ENCODE results near the gene RAPGEF1. TPM values are rescaled to one million over a fixed set of nuclear protein-coding genes. Genes with fewer than 3 reads are reported as not detected.

The RAPGEF1 gene
- total and polyA plus RNA-seq, 2 experiments from 2014 or later = 3.3 to 24.1 TPM

DNA sequence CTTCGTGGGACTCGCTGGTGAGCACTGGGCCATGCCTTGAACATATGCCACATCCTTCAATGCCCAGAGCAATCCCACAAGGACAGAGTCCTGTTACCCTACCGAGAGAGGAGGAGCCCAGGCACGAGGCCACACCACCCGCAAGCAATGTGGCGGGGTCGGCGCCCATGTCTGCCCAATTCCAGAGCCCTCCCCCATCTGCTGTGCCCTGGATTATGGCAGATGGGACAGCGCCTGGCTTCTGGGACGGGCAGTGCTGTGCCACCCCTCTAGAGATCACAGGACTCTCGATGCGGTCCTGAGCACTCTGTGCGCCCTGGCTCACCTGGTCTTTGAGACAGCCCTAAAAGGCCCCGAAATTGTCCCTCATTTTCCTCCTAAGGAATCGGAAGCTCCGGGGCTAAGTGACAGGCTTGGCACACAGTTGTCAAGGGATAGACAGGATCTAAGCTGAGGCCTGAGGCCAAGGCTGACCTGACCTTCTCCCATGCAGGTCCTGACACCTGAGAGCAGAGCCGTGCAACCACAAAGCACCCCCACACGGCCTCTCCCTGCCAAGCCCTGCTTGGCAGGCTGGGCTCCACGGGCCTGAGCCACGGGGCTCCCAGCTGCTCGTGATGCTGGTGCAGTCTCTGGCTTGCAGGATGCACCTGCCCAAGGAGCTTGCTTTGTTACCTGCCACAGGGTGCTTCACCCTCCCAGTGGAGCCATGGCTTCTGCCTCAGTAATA lies 145.8 kb downstream of the RAPGEF1 start:
- Histone ChIP-seq H3K27ac (no peak overlapping the region), H3K27me3 (replicated peaks; ENCODE audit: insufficient read depth) (no peaks in the 10 kb centered on the region), H3K79me2 (ENCODE audit: insufficient read depth) (no peaks in the 10 kb centered on the region), H3K9ac (no peak overlapping the region), H4K20me1 (ENCODE audit: insufficient read depth) (no peaks in the 10 kb centered on the region), H2AFZ (no peak overlapping the region), H3K4me2 (ENCODE audit: unreplicated experiment) (no peak overlapping the region), H3K9me2 (ENCODE audit: insufficient read depth) (no peaks in the 10 kb centered on the region), H3K4me1 (ENCODE audit: insufficient read depth) (no peaks in the 10 kb centered on the region), H3K36me3 (ENCODE audit: low read depth) (no peaks in the 10 kb centered on the region), H3K9me3 (ENCODE audit: low read depth) (no peaks in the 10 kb centered on the region), H3F3A (ENCODE audit: insufficient read depth) (no peaks in the 10 kb centered on the region), H3K4me3 (no peak overlapping the region)
- in situ Hi-C loops (cut with MboI) = no loop called here
- DNase-seq = no peak
- 83 to 84% methylated on average over 20 to 21 of the region's 21 CpGs for WGBS, 2 experiments (ENCODE audit: low coverage in 1 of 2, low lambda C conversion rate in 2 of 2, missing lambda C conversion rate in 2 of 2)
- no peak for TF ChIP-seq EZH2 (IDR thresholded peaks at IDR 0.05; ENCODE audit: insufficient read depth, poor library complexity, severe bottlenecking)
- no peak for TF ChIP-seq EZH2phosphoT487 (IDR thresholded peaks at IDR 0.05; ENCODE audit: insufficient read depth, low read depth)

DNA sequence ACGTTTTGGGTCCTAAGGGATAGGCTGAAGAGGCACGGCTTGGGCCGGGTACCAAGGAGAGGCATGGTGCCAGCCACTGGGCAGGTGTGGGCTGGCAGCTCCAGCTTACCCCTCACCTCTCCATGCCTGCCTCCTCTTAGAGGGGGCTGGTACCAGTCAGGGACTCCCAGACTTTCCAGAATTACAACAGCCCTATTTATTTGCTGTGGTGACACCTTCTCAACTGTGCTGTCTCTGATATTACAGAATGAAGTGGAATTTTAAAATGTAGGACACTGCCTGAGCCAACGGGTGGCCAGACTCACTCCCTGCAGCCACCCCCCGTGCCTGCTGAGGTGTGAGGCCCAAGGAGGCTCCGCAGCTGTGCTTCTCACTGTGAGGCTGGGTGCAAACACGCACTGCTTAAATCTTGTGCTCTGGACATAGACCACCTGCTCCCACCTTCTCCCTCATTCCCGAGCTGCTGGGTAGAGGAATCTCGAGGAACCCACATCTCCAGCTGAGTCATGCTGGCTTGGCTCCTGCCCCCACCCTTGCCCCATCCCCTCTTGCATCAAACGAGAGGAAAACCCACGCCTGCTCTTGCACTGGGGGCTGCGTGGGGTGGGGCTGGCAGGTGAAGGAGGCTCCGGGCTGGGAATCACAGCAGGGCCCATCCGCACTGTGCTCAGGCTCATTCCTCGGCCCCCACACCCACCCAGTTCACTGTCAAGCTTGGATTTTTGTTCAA lies 146.6 kb downstream of the RAPGEF1 start:
- in situ Hi-C loops (cut with MboI) = no loop called here
- H3K4me1 ChIP-seq (ENCODE audit: insufficient read depth) = no peaks in the 10 kb centered on the region
- peak; percentile 38 for DNase-seq
- 73% methylated on average over 15 of the region's 15 CpGs for WGBS, 2 experiments (ENCODE audit: low coverage in 1 of 2, low lambda C conversion rate in 2 of 2, missing lambda C conversion rate in 2 of 2)
- TF ChIP-seq EZH2phosphoT487 (IDR thresholded peaks at IDR 0.05; ENCODE audit: insufficient read depth, low read depth) (no peak), EZH2 (IDR thresholded peaks at IDR 0.05; ENCODE audit: insufficient read depth, poor library complexity, severe bottlenecking) (no peak)
- H3K4me2 ChIP-seq (ENCODE audit: unreplicated experiment) = no peak overlapping the region
- no peaks in the 10 kb centered on the region for H3F3A ChIP-seq (ENCODE audit: insufficient read depth)
- no peaks in the 10 kb centered on the region for H3K79me2 ChIP-seq (ENCODE audit: insufficient read depth)
- no peaks in the 10 kb centered on the region for H3K9me3 ChIP-seq (ENCODE audit: low read depth)
- H3K9me2 ChIP-seq (ENCODE audit: insufficient read depth) = no peaks in the 10 kb centered on the region
- H3K9ac ChIP-seq = no peak overlapping the region
- H3K4me3 ChIP-seq = no peak overlapping the region
- H3K27ac ChIP-seq = no peak overlapping the region
- H3K27me3 ChIP-seq (replicated peaks; ENCODE audit: insufficient read depth) = no peaks in the 10 kb centered on the region
- H3K36me3 ChIP-seq (ENCODE audit: low read depth) = no peaks in the 10 kb centered on the region
- no peaks in the 10 kb centered on the region for H4K20me1 ChIP-seq (ENCODE audit: insufficient read depth)
- no peak overlapping the region for H2AFZ ChIP-seq

DNA sequence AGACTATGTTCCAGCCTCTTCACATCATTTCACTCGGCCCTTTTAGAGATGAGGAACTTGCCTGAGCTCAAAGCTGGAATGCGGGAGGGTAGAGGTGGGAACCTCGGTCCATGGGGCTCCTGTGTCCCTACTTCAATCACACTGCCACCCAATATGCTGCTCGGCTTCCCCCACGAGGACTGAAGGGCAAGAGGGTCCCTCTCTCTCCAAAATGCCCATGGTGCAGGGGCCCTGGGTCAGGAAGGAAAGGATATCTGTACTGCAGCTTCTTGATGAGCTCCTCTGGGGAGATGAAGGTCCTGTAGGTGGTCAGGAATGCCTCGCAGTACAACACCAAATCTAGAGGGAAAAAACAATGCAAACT lies 148.0 kb downstream of the RAPGEF1 start:
- no peak for DNase-seq
- TF ChIP-seq EZH2 (IDR thresholded peaks at IDR 0.05; ENCODE audit: insufficient read depth, poor library complexity, severe bottlenecking) = no peak
- Histone ChIP-seq H3K4me3 (no peak overlapping the region), H3K79me2 (ENCODE audit: insufficient read depth) (no peaks in the 10 kb centered on the region), H2AFZ (no peak overlapping the region), H3K9me2 (ENCODE audit: insufficient read depth) (no peaks in the 10 kb centered on the region), H3K27ac (no peak overlapping the region), H3K4me1 (ENCODE audit: insufficient read depth) (no peaks in the 10 kb centered on the region), H3F3A (ENCODE audit: insufficient read depth) (no peaks in the 10 kb centered on the region), H4K20me1 (ENCODE audit: insufficient read depth) (no peaks in the 10 kb centered on the region), H3K36me3 (ENCODE audit: low read depth) (no peaks in the 10 kb centered on the region), H3K9me3 (ENCODE audit: low read depth) (no peaks in the 10 kb centered on the region), H3K4me2 (ENCODE audit: unreplicated experiment) (no peak overlapping the region), H3K27me3 (replicated peaks; ENCODE audit: insufficient read depth) (no peaks in the 10 kb centered on the region), H3K9ac (no peak overlapping the region)
- in situ Hi-C loops (cut with MboI) = no loop called here
- WGBS, 2 experiments (ENCODE audit: low coverage in 1 of 2, low lambda C conversion rate in 2 of 2, missing lambda C conversion rate in 2 of 2) = 69 to 74% methylated on average over 6 of the region's 6 CpGs

DNA sequence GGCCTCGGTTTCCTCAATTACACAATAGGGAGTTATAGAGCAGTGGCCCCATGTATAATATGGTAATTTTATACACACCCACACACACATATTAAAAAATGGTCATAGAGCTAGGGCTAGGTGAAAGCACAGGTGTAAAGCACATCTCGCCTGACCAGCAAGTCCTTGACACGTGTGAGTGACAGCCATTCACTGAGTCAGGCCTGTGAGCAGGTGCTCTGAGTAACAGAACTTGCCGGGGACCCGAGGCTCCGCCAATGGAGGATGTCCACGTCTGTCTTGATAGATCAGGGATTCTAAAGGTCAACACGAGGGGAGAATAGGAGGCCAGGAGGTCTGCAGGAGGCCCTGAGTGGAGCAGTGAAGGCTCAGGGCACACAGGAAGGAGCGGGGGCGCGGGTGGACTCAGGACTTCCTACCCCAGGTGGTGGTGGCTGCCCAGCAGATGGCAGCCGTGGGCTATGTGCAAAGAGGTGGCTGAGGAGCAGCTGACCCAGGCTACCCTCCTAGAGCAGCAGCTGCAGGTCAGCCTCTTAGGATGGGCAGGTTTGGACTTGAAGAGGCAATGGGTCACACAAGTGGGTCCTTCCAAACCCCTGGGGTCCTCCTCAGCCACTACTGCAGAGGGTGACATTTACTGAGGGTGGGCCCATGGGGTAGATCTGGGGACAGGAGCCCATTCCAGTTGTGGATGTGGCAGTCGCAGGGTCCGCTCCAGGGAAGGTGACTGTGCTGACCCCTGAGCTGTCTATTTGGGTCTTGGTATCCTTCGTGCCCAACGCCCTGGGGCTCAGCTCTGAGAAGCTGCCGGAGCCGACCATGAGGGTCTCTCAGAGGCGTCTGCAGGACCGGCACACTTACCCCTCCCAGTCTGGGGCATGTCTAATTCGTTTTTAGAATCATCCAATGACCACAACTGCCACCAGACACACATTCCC lies 148.7 kb downstream of the RAPGEF1 start:
- TF ChIP-seq EZH2phosphoT487 (IDR thresholded peaks at IDR 0.05; ENCODE audit: insufficient read depth, low read depth) (no peak), EZH2 (IDR thresholded peaks at IDR 0.05; ENCODE audit: insufficient read depth, poor library complexity, severe bottlenecking) (no peak)
- no peaks in the 10 kb centered on the region for H4K20me1 ChIP-seq (ENCODE audit: insufficient read depth)
- no peak overlapping the region for H3K4me3 ChIP-seq
- no peaks in the 10 kb centered on the region for H3K9me2 ChIP-seq (ENCODE audit: insufficient read depth)
- H3K27ac ChIP-seq = no peak overlapping the region
- H3K4me2 ChIP-seq (ENCODE audit: unreplicated experiment) = no peak overlapping the region
- no peaks in the 10 kb centered on the region for H3K27me3 ChIP-seq (replicated peaks; ENCODE audit: insufficient read depth)
- WGBS, 2 experiments (ENCODE audit: low coverage in 1 of 2, low lambda C conversion rate in 2 of 2, missing lambda C conversion rate in 2 of 2) = 62 to 66% methylated on average over 21 of the region's 21 CpGs
- H3F3A ChIP-seq (ENCODE audit: insufficient read depth) = no peaks in the 10 kb centered on the region
- no peaks in the 10 kb centered on the region for H3K36me3 ChIP-seq (ENCODE audit: low read depth)
- no peaks in the 10 kb centered on the region for H3K79me2 ChIP-seq (ENCODE audit: insufficient read depth)
- in situ Hi-C loops (cut with MboI) = no loop called here
- DNase-seq = peak; percentile 90
- no peaks in the 10 kb centered on the region for H3K4me1 ChIP-seq (ENCODE audit: insufficient read depth)
- H2AFZ ChIP-seq = no peak overlapping the region
- no peaks in the 10 kb centered on the region for H3K9me3 ChIP-seq (ENCODE audit: low read depth)
- no peak overlapping the region for H3K9ac ChIP-seq
